H1 (cell line): ENCODE measurements around the gene CDC45. TPM values are rescaled to one million over a fixed set of nuclear protein-coding genes. Genes with fewer than 3 reads are reported as not detected.

Experiments
- CTCF ChIA-PET: fragments of 300-600 bp; sonication (Branson Sonifier 250); formaldehyde crosslinking; loops from one replicate; lab custom pipeline; 2021; ENCODE audit not compliant: partially characterized antibody; lab: Charles Lee
- POLR2A ChIA-PET: fragments of 300-600 bp; sonication (Branson Sonifier 250); formaldehyde crosslinking; loops from one replicate; lab custom pipeline; 2021; ENCODE audit warnings: inconsistent platforms; ENCODE audit not compliant: partially characterized antibody; lab: Charles Lee
- DNase-seq, 2 experiments: peaks; one replicate each; pipeline versions ENCODE4 v3.0.0 to v3.0.0-alpha.2; 2010 to 2022; ENCODE audit warnings: low spot score in 2 of 2, low read depth in 1 of 2, mixed read lengths in 1 of 2
- FAIRE-seq: peaks from 2 replicates; lab custom pipeline; 2011; peaks lifted over from hg19 to GRCh38; lab: Jason Lieb, UNC
- H2AFZ ChIP-seq: 2 replicates; pipeline ENCODE4 v1.8.1; 2012; ENCODE audit warnings: low read length, inconsistent platforms
- H2AK5ac ChIP-seq: 2 replicates; pipeline ENCODE4 v1.6.1; 2013; ENCODE audit warnings: low read depth, low read length
- H2BK120ac ChIP-seq: replicated peaks from 2 replicates; pipeline ENCODE3; 2013; ENCODE audit warnings: low read depth, low read length, inconsistent platforms
- H2BK12ac ChIP-seq: 2 replicates; pipeline ENCODE4 v1.6.1; 2013; ENCODE audit warnings: low read depth, low read length
- H2BK15ac ChIP-seq: 2 replicates; pipeline ENCODE4 v1.6.1; 2013; ENCODE audit warnings: low read length
- H2BK20ac ChIP-seq: 2 replicates; pipeline ENCODE4 v1.6.1; 2013; ENCODE audit warnings: low read length
- H2BK5ac ChIP-seq: 2 replicates; pipeline ENCODE4 v1.6.1; 2013; ENCODE audit warnings: low read depth, low read length
- H3K14ac ChIP-seq: 2 replicates; pipeline ENCODE4 v1.6.1; 2013; ENCODE audit warnings: inconsistent platforms; ENCODE audit not compliant: insufficient read length
- H3K18ac ChIP-seq: 2 replicates; pipeline ENCODE4 v1.6.1; 2013; ENCODE audit warnings: low read length; ENCODE audit errors: extremely low read depth
- H3K23ac ChIP-seq: 2 replicates; pipeline ENCODE4 v1.6.1; 2013; ENCODE audit warnings: inconsistent platforms; ENCODE audit not compliant: insufficient read length
- H3K23me2 ChIP-seq: 2 replicates; pipeline ENCODE4 v1.6.1; 2013; ENCODE audit warnings: low read depth, low read length
- H3K27ac ChIP-seq: 2 replicates; pipeline ENCODE4 v1.6.1; 2011; ENCODE audit warnings: low read depth, low read length, inconsistent platforms
- H3K27me3 ChIP-seq, 4 experiments: replicated peaks in 1 of 4; 1 replicate in 1 of 4; 2 replicates in 3 of 4; pipeline versions ENCODE4 v1.6.1 to v1.8.1; 2011 to 2013; ENCODE audit warnings: low read length in 3 of 4, mild to moderate bottlenecking in 3 of 4, inconsistent platforms in 2 of 4, mixed read lengths in 2 of 4, moderate library complexity in 1 of 4; ENCODE audit not compliant: control insufficient read depth in 3 of 4, insufficient read depth in 3 of 4; ENCODE audit errors: extremely low read depth in 1 of 4
- H3K36me3 ChIP-seq, 4 experiments: 2 replicates each; pipeline versions ENCODE4 v1.6.1 to v1.8.1; 2011 to 2013; ENCODE audit warnings: mild to moderate bottlenecking in 4 of 4, low read length in 3 of 4, moderate library complexity in 2 of 4, control low read depth in 1 of 4, inconsistent platforms in 1 of 4; ENCODE audit not compliant: insufficient read depth in 4 of 4, control insufficient read depth in 2 of 4
- H3K4ac ChIP-seq: replicated peaks from 2 replicates; pipeline ENCODE3; 2013; ENCODE audit warnings: low read length, low read depth, mixed read lengths, inconsistent platforms; ENCODE audit not compliant: insufficient read length
- H3K4me1 ChIP-seq, 4 experiments: replicated peaks in 1 of 4; 1 replicate in 1 of 4; 2 replicates in 3 of 4; pipeline versions ENCODE4 v1.6.1 to v1.8.1; 2011 to 2013; ENCODE audit warnings: low read length in 3 of 4, inconsistent platforms in 2 of 4, mixed read lengths in 1 of 4; ENCODE audit not compliant: insufficient read depth in 4 of 4, control insufficient read depth in 3 of 4
- H3K4me2 ChIP-seq, 2 experiments: 2 replicates each; pipeline versions ENCODE4 v1.6.1 to v1.8.1; 2011 to 2013; ENCODE audit warnings: low read depth in 2 of 2, low read length in 2 of 2, control low read depth in 1 of 2, inconsistent platforms in 1 of 2, mild to moderate bottlenecking in 1 of 2; ENCODE audit not compliant: insufficient read depth in 1 of 2
- H3K4me3 ChIP-seq, 4 experiments: fragments of 200-600, 300-600 bp in 1 of 4; sonication (generic), shearing (Covaris generic), sonication (Bioruptor Twin) in 1 of 4; 2 replicates each; pipeline versions ENCODE4 v1.5.1 to v1.8.1; 2011 to 2016; ENCODE audit warnings: low read length in 4 of 4, low read depth in 3 of 4, control low read depth in 2 of 4, inconsistent platforms in 2 of 4, mild to moderate bottlenecking in 2 of 4, mixed read lengths in 1 of 4, moderate library complexity in 1 of 4; ENCODE audit not compliant: insufficient read depth in 2 of 4; ENCODE audit errors: extremely low read depth in 1 of 4
- H3K56ac ChIP-seq: replicated peaks from 2 replicates; pipeline ENCODE3; 2013; ENCODE audit warnings: low read depth, mild to moderate bottlenecking, mixed read lengths, low read length, inconsistent platforms; ENCODE audit not compliant: insufficient read length
- H3K79me1 ChIP-seq: 2 replicates; pipeline ENCODE4 v1.6.1; 2013; ENCODE audit warnings: low read depth, low read length, control low read depth
- H3K79me2 ChIP-seq, 2 experiments: 2 replicates each; pipeline versions ENCODE4 v1.6.1 to v1.8.1; 2012 to 2013; ENCODE audit warnings: low read length in 2 of 2, mild to moderate bottlenecking in 2 of 2, inconsistent platforms in 1 of 2; ENCODE audit not compliant: insufficient read depth in 2 of 2, control insufficient read depth in 1 of 2
- H3K9ac ChIP-seq, 4 experiments: replicated peaks in 1 of 4; 1 replicate in 1 of 4; 2 replicates in 3 of 4; pipeline versions ENCODE4 v1.6.1 to v1.8.1; 2011 to 2013; ENCODE audit warnings: low read depth in 3 of 4, low read length in 3 of 4, control low read depth in 2 of 4, mild to moderate bottlenecking in 2 of 4, moderate library complexity in 2 of 4, inconsistent platforms in 1 of 4; ENCODE audit errors: extremely low read depth in 1 of 4
- H3K9me3 ChIP-seq, 2 experiments: 2 replicates each; pipeline versions ENCODE4 v1.6.1 to v1.8.1; 2012 to 2013; ENCODE audit warnings: mild to moderate bottlenecking in 2 of 2, moderate library complexity in 2 of 2, control low read depth in 1 of 2, inconsistent platforms in 1 of 2, low read depth in 1 of 2, low read length in 1 of 2, mixed read lengths in 1 of 2; ENCODE audit not compliant: insufficient read depth in 2 of 2
- H4K20me1 ChIP-seq, 2 experiments: replicated peaks in 1 of 2; 2 replicates each; pipeline versions ENCODE3 to v1.8.1; 2011 to 2013; ENCODE audit warnings: inconsistent platforms in 2 of 2, low read length in 2 of 2, mild to moderate bottlenecking in 1 of 2; ENCODE audit not compliant: insufficient read depth in 2 of 2, control insufficient read depth in 1 of 2
- H4K5ac ChIP-seq: 2 replicates; pipeline ENCODE4 v1.6.1; 2013; ENCODE audit warnings: low read length, low read depth, mixed read lengths, inconsistent platforms; ENCODE audit not compliant: insufficient read length
- H4K8ac ChIP-seq: 2 replicates; pipeline ENCODE4 v1.8.0; 2013; ENCODE audit warnings: mild to moderate bottlenecking, moderate library complexity, low read length, inconsistent platforms; ENCODE audit not compliant: insufficient read depth; ENCODE audit errors: extremely low read depth
- H4K91ac ChIP-seq: replicated peaks from 2 replicates; pipeline ENCODE3; 2013; ENCODE audit warnings: low read length, mixed read lengths, inconsistent platforms; ENCODE audit not compliant: insufficient read length
- CEBPB ChIP-seq: IDR thresholded peaks from 2 replicates; pipeline ENCODE4 v1.6.1; 2012; ENCODE audit warnings: low read depth, low read length
- JUND ChIP-seq: IDR thresholded peaks from 2 replicates; pipeline ENCODE4 v1.6.1; 2011; ENCODE audit warnings: mild to moderate bottlenecking, improper control_type of control experiment, low read length
- KDM5A ChIP-seq: fragments of 200-600 bp; IDR thresholded peaks from 2 replicates; pipeline ENCODE4 v1.7.1; 2012; ENCODE audit warnings: mild to moderate bottlenecking, low read length, inconsistent platforms, mixed read lengths
- NRF1 ChIP-seq: IDR thresholded peaks from 2 replicates; pipeline ENCODE4 v1.6.1; 2011; ENCODE audit warnings: mild to moderate bottlenecking, low read depth, low read length, improper control_type of control experiment
- RAD21 ChIP-seq, 2 experiments: IDR thresholded peaks in 1 of 2; conservative IDR thresholded peaks in 1 of 2; 2 replicates each; pipeline ENCODE4 v1.6.1; 2011; ENCODE audit warnings: low read depth in 2 of 2, low read length in 2 of 2, improper control_type of control experiment in 1 of 2, inconsistent platforms in 1 of 2, mild to moderate bottlenecking in 1 of 2, moderate library complexity in 1 of 2
- RFX5 ChIP-seq: IDR thresholded peaks from 2 replicates; pipeline ENCODE4 v1.6.1; 2011; ENCODE audit warnings: low read depth, low read length, improper control_type of control experiment, borderline replicate concordance
- RXRA ChIP-seq: IDR thresholded peaks from 2 replicates; pipeline ENCODE4 v1.6.1; 2011; ENCODE audit warnings: low read depth, mild to moderate bottlenecking, low read length, moderate library complexity; ENCODE audit not compliant: insufficient read depth
- TAF1 ChIP-seq: IDR thresholded peaks from 2 replicates; pipeline ENCODE4 v1.6.1; 2011; ENCODE audit warnings: mild to moderate bottlenecking, low read depth, low read length
- TEAD4 ChIP-seq: IDR thresholded peaks from 2 replicates; pipeline ENCODE4 v1.6.1; 2012; ENCODE audit warnings: low read depth, low read length, inconsistent platforms, mixed read lengths
- YY1 ChIP-seq: IDR thresholded peaks from 2 replicates; pipeline ENCODE4 v1.6.1; 2011; ENCODE audit warnings: low read depth, mild to moderate bottlenecking, low read length
- WGBS, 2 experiments: shearing (Covaris generic) in 1 of 2; methylation state at CpG; one replicate each; pipeline versions ENCODE4 v1.1.6 to v1.1.7; 2013 to 2015; ENCODE audit warnings: low lambda C conversion rate in 2 of 2, mixed read lengths in 2 of 2, inconsistent platforms in 1 of 2, low coverage in 1 of 2, missing lambda C conversion rate in 1 of 2; ENCODE audit not compliant: insufficient replicate concordance in 2 of 2, insufficient coverage in 1 of 2, insufficient read length in 1 of 2; ENCODE audit errors: extremely low coverage in 1 of 2, missing lambda C conversion rate in 1 of 2; 5-methylcytosine and 5-hydroxymethylcytosine counted together
- polyA plus RNA-seq, 7 experiments: library from polyadenylated mRNA; depleted of rRNA in 3 of 7; stranded (reverse) in 5 of 7; unstranded in 2 of 7; fragments of >200 nt in 5 of 7; fragments of 200-250 nt in 2 of 7; gene quantifications; 1 replicate in 5 of 7; 2 replicates in 1 of 7; 4 replicates in 1 of 7; pipeline versions ENCODE4 v1.2.1 to v1.2.3, GENCODE V29; 2011 to 2013; ENCODE audit warnings: missing spikeins in 2 of 7, mixed read lengths in 2 of 7
- total RNA-seq: library from RNA; stranded (reverse); fragmentation: NEBNext Ultra II Directional; extraction: Animal tissue kit (Norgen Biotek cat#: 25700); gene quantifications from 2 replicates; pipeline ENCODE4 v1.2.1, GENCODE V29; 2021
- TF ChIP-seq, protein P1 (sequence below): IDR thresholded peaks from 2 replicates; pipeline ENCODE4 v1.6.1; 2012; ENCODE audit warnings: inconsistent platforms
- TF ChIP-seq, protein P2 (sequence below): IDR thresholded peaks from 2 replicates; pipeline ENCODE4 v1.6.1; 2012; ENCODE audit warnings: inconsistent platforms

CDC45 gene
- total and polyA plus RNA-seq, 2 of the 8 experiments (the other 6 are each of a cell fraction or from before 2014, with no cell fraction given), result 31.9 to 37.7 TPM

DNA sequence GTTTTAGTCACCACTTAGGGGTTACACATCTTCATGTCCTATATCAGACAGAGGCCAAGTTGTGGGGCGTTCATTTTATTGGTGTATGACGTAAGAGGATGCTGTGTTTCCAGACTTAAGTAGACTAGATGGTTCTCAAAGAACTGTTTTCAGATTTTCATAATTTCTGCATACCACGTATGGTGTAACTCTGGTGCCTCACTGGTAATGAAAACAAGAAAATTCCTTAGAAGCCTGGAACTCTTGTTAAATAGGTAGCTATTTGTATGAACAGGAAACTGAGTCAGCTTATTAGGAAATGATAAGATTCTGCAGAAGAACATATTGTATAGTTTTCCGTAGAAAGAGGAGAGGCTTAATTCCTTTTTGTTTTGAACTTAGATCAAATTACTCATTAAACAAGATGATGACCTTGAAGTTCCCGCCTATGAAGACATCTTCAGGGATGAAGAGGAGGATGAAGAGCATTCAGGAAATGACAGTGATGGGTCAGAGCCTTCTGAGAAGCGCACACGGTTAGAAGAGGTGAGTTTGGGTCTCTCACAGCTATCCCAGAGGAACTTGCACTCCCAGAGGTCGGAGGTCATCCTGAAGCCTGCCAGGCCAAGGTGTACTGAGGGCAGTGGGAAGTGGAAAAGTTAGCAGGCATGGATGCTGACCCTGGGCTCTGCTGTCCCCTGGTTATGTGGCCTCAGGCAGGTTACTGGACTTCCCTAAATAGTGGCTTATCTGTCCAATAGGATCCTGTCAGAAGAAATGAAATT is 3.9 kb downstream of the CDC45 start:
- H2AFZ ChIP-seq, result no peak overlapping the region
- ChIA-PET POLR2A (interaction anchor here (1.0 to 1.7 kb wide), 3 partner anchors 14 to 79 kb away, joined by 3 read pairs; no protein-coding TSS in a partner anchor), CTCF (interaction anchor here (0.9 to 3.2 kb wide), 3 partner anchors 10 to 193 kb away, joined by 3 to 15 read pairs (median 5); no protein-coding TSS in a partner anchor)
- H4K5ac ChIP-seq, result no peak overlapping the region
- H3K23ac ChIP-seq, result no peak overlapping the region
- no peak overlapping the region for H2BK5ac ChIP-seq
- H3K27ac ChIP-seq, result no peak overlapping the region
- no peak overlapping the region for H2BK20ac ChIP-seq
- no peak for DNase-seq
- no peak overlapping the region for H4K91ac ChIP-seq
- no peak overlapping the region for H2BK12ac ChIP-seq
- WGBS, 2 experiments, result 89% methylated on average over 8 of the region's 8 CpGs; no CpG with 5 or more reads in 1 of the 2 experiments
- H3K36me3 ChIP-seq, result peaks cover 22 to 50% (median 34%) of the 10 kb centered on the region in 4 experiments
- FAIRE-seq, result no peak
- H3K4me2 ChIP-seq, result no peak overlapping the region
- H3K56ac ChIP-seq, result no peak overlapping the region
- no peak overlapping the region for H3K4me3 ChIP-seq
- no peak overlapping the region for H3K4ac ChIP-seq
- peaks cover 0 to 14% of the 10 kb centered on the region in 2 experiments; a peak in 3 of 4 replicates for H3K79me2 ChIP-seq
- no peak overlapping the region for H2BK15ac ChIP-seq
- H4K8ac ChIP-seq, result no peak overlapping the region
- no peak overlapping the region for H3K18ac ChIP-seq
- peaks cover 3% of the 10 kb centered on the region in 2 experiments for H4K20me1 ChIP-seq
- no peak overlapping the region for H2AK5ac ChIP-seq
- H3K23me2 ChIP-seq, result peaks cover 6% of the 10 kb centered on the region
- H3K27me3 ChIP-seq, result no peaks in the 10 kb centered on the region
- no peaks in the 10 kb centered on the region for H3K79me1 ChIP-seq
- no peak overlapping the region for H3K14ac ChIP-seq
- H3K9me3 ChIP-seq, result no peaks in the 10 kb centered on the region
- peaks cover 0 to 4% (median 0%) of the 10 kb centered on the region in 4 experiments; a peak in 1 of 7 replicates for H3K4me1 ChIP-seq
- H2BK120ac ChIP-seq, result no peak overlapping the region
- no peak overlapping the region for H3K9ac ChIP-seq
- no peak for TF ChIP-seq RAD21 (IDR thresholded peaks at IDR 0.05 in 1 of 2, conservative IDR thresholded peaks at IDR 0.05 in 1 of 2; ENCODE audit: low read depth in 2 of 2, low read length in 2 of 2)
- TF ChIP-seq CEBPB, result no peak
- no peak for TF ChIP-seq KDM5A
- no peak for TF ChIP-seq YY1
- TF ChIP-seq TAF1, result no peak
- no peak for TF ChIP-seq JUND
- TF ChIP-seq NRF1, result no peak
- no peak for TF ChIP-seq RFX5
- TF ChIP-seq, protein P1, sequence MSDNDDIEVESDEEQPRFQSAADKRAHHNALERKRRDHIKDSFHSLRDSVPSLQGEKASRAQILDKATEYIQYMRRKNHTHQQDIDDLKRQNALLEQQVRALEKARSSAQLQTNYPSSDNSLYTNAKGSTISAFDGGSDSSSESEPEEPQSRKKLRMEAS, result no peak
- no peak for TF ChIP-seq TEAD4
- TF ChIP-seq, protein P2, sequence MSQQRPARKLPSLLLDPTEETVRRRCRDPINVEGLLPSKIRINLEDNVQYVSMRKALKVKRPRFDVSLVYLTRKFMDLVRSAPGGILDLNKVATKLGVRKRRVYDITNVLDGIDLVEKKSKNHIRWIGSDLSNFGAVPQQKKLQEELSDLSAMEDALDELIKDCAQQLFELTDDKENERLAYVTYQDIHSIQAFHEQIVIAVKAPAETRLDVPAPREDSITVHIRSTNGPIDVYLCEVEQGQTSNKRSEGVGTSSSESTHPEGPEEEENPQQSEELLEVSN, result no peak
- TF ChIP-seq RXRA, result no peak
